Thyroid gland (tissue), 4 donors: Measurements from ENCODE around the gene C19orf81. TPM values are rescaled to one million over a fixed set of nuclear protein-coding genes. Genes with fewer than 3 reads are reported as not detected.
A peak's percentile ranks its signal among the peaks of the same experiment; 100 is the strongest.
"Not testable (repeated sequence)": the region's sequence is repeated elsewhere in the genome, so short reads cannot be mapped to it uniquely, and the experiment has no call there.

ENCODE experiments used
- DNase-seq, 2 donors: peaks; one replicate each; pipeline ENCODE4 v3.0.0-alpha.2; 2019
- H3K27ac ChIP-seq, 3 donors: fragments of 200-600 bp; sonication (generic); 1 replicate in 2 of 3; 2 replicates in 1 of 3; pipeline ENCODE4 v1.5.1; 2016 to 2019; ENCODE audit warnings: mild to moderate bottlenecking in 1 of 3, moderate library complexity in 1 of 3
- H3K27me3 ChIP-seq: fragments of 200-600 bp; sonication (generic); one replicate; pipeline ENCODE4 v1.5.1; 2019
- H3K36me3 ChIP-seq, 2 donors: fragments of 200-600 bp; sonication (generic); one replicate each; pipeline ENCODE4 v1.5.1; 2016 to 2019
- H3K4me1 ChIP-seq, 2 donors: fragments of 200-600 bp; sonication (generic); one replicate each; pipeline ENCODE4 v1.5.1; 2017 to 2019
- H3K4me3 ChIP-seq, 3 donors: fragments of 200-600 bp; sonication (generic); replicated peaks in 1 of 3; 1 replicate in 2 of 3; 2 replicates in 1 of 3; pipeline ENCODE4 v1.5.1; 2016; ENCODE audit warnings: mild to moderate bottlenecking in 1 of 3
- H3K9me3 ChIP-seq: fragments of 200-600 bp; sonication (generic); one replicate; pipeline ENCODE4 v1.5.1; 2017
- CTCF ChIP-seq, 6 experiments: fragments of 200-600 bp in 3 of 6; fragments of 450-650 bp in 3 of 6; sonication (generic) in 3 of 6; IDR thresholded peaks; one replicate each; pipeline ENCODE4 v1.5.1; 2016 to 2019; ENCODE audit warnings: antibody characterized with exemption in 6 of 6, mild to moderate bottlenecking in 2 of 6, inconsistent platforms in 1 of 6, moderate library complexity in 1 of 6
- POLR2A ChIP-seq, 2 donors: fragments of 450-650 bp; IDR thresholded peaks; one replicate each; pipeline ENCODE4 v1.6.1; 2017; ENCODE audit warnings: antibody characterized with exemption in 2 of 2, mild to moderate bottlenecking in 2 of 2, moderate library complexity in 1 of 2
- WGBS, 2 donors: methylation state at CpG; one replicate each; pipeline ENCODE4 v1.1.5; 2017; 5-methylcytosine and 5-hydroxymethylcytosine counted together
- intact Hi-C: fragments of 100-400 bp; cut with DNase I; formaldehyde crosslinking; loops from one replicate; pipeline ENCODE4 v1.15.1; 2023
- total RNA-seq, 4 donors: library from RNA; depleted of rRNA; stranded (reverse); fragments of >200 nt; gene quantifications; one replicate each; pipeline ENCODE4 v1.2.3, GENCODE V29; 2016

Gene C19orf81
- total RNA-seq, 4 donors from 2014 or later = 1.7 TPM; not detected in 3

GRCh38 chr19:50602935-50603334 lies 46.3 kb upstream of the C19orf81 start:
- no peaks in the 10 kb centered on the region for H3K36me3 ChIP-seq
- no peak for DNase-seq
- no peak overlapping the region for H3K4me3 ChIP-seq
- intact Hi-C loops = no loop called here
- no peaks in the 10 kb centered on the region for H3K9me3 ChIP-seq
- TF ChIP-seq CTCF (IDR thresholded peaks at IDR 0.05) (no peak), POLR2A (IDR thresholded peaks at IDR 0.05) (no peak)
- no peaks in the 10 kb centered on the region for H3K27me3 ChIP-seq
- no peak overlapping the region for H3K27ac ChIP-seq
- no peaks in the 10 kb centered on the region for H3K4me1 ChIP-seq
- 79% methylated on average over 4 of the region's 4 CpGs for WGBS, 2 donors

DNA sequence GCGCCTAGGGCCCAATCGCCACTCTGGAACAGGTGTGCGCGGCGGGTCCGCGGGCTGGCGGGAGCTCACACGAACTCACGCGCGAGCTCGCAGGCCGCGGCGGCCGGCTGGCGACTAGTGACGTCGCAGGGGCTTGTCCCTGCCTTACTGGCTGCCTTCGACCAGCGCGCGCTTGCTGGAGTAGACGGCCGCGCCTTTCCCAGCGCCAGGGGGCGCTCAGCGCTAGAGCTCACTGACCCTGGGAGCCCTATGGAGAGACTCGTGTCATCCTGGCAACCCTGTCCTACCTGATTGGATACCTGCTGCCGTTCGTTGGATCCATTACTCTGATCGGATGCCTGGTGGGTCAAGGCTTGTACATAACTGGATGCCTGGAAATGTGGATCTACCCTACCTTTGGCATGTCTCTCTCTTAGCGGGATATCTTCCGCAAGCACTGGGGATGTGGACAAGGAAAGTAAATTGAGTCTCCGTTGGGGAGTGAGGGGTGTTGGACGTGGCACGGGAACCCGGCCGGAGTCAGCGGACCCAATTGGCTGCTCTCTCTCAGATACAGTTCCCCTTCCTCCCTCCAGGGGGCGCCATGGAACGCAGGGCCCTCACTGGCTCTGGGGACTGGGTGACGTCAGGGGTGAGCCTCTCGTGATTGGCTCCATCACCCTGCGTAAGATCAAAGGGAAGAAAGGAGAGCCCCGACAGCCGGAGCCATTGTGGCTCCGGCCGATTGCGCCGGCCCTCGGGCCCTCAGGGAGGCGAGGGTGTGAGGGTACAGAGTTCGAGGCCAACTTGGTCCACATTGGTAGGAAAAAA lies 44.8 kb upstream of the C19orf81 start:
- H3K36me3 ChIP-seq, H3K9me3 ChIP-seq, H3K4me3 ChIP-seq, intact Hi-C loops, H3K27ac ChIP-seq, DNase-seq, H3K27me3 ChIP-seq, H3K4me1 ChIP-seq: not testable (repeated sequence)
- 37 to 72% methylated on average over 20 to 36 of the region's 56 CpGs for WGBS, 2 donors

DNA sequence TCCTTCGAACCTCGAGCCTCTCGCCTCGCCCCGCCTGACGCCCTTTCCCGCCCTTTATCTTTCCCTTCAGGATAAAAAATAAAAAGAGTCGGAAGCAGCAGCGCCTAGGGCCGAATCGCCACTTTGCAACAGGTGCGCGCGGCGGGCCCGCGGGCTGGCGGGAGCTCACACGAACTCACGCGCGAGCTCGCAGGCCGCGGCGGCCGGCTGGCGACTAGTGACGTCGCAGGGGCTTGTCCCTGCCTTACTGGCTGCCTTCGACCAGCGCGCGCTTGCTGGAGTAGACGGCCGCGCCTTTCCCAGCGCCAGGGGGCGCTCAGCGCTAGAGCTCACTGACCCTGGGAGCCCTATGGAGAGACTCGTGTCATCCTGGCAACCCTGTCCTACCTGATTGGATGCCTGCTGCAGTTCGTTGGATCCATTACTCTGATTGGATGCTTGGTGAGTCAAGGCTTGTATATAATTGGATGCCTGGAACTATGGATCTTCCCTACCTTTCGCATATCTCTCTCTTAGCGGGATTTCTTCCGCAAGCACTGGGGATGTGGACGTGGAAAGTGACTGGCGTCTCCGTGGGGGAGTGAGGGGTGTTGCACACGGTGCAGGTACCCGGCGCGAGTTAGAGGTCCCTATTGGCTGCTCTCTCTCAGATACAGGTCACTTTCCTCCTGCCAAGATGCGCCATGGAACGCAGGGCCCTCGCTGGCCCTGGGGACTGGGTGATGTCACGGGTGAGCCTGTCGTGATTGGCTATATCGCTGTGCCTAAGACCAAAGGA lies 43.0 kb upstream of the C19orf81 start:
- 54 to 72% methylated on average over 8 to 29 of the region's 58 CpGs for WGBS, 2 donors
- H3K27me3 ChIP-seq, intact Hi-C loops, H3K27ac ChIP-seq, H3K36me3 ChIP-seq, H3K4me3 ChIP-seq, H3K9me3 ChIP-seq, H3K4me1 ChIP-seq: not testable (repeated sequence)
- peak in 1 of 2 donors; percentile 7 for DNase-seq

GRCh38 chr19:50607388-50607787 lies 41.9 kb upstream of the C19orf81 start:
- intact Hi-C loops = no loop called here
- no peaks in the 10 kb centered on the region for H3K4me1 ChIP-seq
- H3K27ac ChIP-seq = no peak overlapping the region
- no peaks in the 10 kb centered on the region for H3K27me3 ChIP-seq
- TF ChIP-seq POLR2A (IDR thresholded peaks at IDR 0.05) = no peak
- no peak for TF ChIP-seq CTCF (IDR thresholded peaks at IDR 0.05)
- no peak overlapping the region for H3K4me3 ChIP-seq
- 63 to 67% methylated on average over 20 of the region's 20 CpGs for WGBS, 2 donors
- no peak for DNase-seq
- no peaks in the 10 kb centered on the region for H3K9me3 ChIP-seq
- no peaks in the 10 kb centered on the region for H3K36me3 ChIP-seq

GRCh38 chr19:50607874-50608785 lies 41.1 kb upstream of the C19orf81 start:
- peak; percentile 54 to 85 for DNase-seq
- Histone ChIP-seq H3K27ac (no peak overlapping the region), H3K4me1 (no peaks in the 10 kb centered on the region), H3K4me3 (no peak overlapping the region), H3K27me3 (no peaks in the 10 kb centered on the region), H3K36me3 (no peaks in the 10 kb centered on the region), H3K9me3 (no peaks in the 10 kb centered on the region)
- TF ChIP-seq POLR2A (IDR thresholded peaks at IDR 0.05) = no peak
- peak in 1 of 6 experiments; percentile 47 for TF ChIP-seq CTCF (IDR thresholded peaks at IDR 0.05)
- WGBS, 2 donors = 16 to 31% methylated on average over 32 to 56 of the region's 56 CpGs
- intact Hi-C loops = no loop called here

DNA sequence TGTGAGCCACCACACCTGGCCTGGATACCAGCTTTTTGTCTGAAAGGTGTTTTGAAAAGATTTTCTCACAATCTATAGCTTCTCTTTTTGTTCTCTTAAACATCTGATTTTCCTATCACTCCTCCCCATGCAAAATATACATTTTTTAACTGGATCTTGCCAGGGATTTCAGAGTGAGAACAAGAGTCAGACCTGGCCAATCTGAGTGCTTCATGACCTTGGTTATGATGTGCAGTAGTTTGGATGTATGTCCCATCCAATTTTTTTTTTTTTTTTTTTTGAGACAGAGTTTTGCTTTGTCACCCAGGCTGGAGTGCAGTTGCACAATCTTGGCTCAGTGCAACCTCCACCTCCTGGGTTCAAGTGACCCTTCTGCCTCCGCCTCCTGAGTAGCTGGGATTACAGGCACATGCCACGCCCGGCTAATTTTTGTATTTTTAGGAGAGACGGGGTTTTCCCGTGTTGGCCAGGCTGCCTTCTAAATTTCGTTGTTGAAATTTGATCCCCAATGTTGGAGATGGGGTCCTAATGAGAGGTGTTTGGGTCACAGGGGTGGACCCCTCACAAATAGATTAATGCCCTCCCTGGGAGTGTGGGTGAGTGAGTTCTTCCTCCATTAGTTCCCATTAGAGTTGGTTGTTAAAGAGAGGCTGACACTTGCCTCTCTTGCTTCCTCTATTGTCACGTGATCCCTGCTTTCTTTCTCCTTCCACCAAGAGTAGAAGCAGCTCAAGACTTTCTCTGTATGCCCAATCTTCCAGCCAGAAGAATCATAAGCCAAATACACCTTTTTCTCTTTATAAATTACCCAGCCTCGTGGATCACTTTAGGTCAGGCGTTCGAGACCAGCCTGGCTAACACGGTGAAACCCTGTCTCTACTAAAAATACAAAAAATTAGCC lies 36.5 kb upstream of the C19orf81 start:
- H3K9me3 ChIP-seq, H3K4me3 ChIP-seq, H3K4me1 ChIP-seq, H3K27me3 ChIP-seq, H3K36me3 ChIP-seq, H3K27ac ChIP-seq, intact Hi-C loops: not testable (repeated sequence)
- 47 to 87% methylated on average over 4 to 11 of the region's 11 CpGs for WGBS, 2 donors
- DNase-seq = peak; percentile 19 to 55

GRCh38 chr19:50618379-50618778 lies 30.9 kb upstream of the C19orf81 start:
- WGBS, 2 donors = 88 to 91% methylated on average over 4 of the region's 5 CpGs
- H3K27ac ChIP-seq, intact Hi-C loops: not testable (repeated sequence)

DNA sequence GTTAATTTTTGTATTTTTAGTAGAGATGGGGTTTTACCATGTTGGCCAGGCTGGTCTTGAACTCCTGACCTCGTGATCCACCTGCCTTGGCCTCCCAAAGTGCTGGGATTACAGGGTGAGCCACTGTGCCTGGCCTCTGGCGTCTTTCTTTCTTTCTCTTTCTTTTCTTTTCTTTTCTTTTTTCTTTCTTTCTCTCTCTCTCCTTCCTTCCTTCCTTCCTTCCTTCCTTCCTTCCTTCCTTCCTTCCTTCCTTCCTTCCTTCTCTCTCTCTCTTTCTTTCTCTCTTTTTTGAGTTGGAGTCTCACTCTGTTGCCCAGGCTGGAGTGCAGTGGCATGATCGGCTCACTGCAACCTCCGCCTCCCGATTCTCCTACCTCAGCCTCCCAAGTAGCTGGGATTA lies 30.1 kb upstream of the C19orf81 start:
- H3K4me1 ChIP-seq, intact Hi-C loops, H3K9me3 ChIP-seq, H3K36me3 ChIP-seq, H3K27ac ChIP-seq, DNase-seq, H3K27me3 ChIP-seq, H3K4me3 ChIP-seq: not testable (repeated sequence)
- WGBS, 2 donors = 83% methylated on average over 5 of the region's 5 CpGs

More at GRCh38 chr19:50618379-50618778, 30.9 kb upstream of the C19orf81 start:
- not testable (repeated sequence) for H3K4me3 ChIP-seq, H3K27me3 ChIP-seq, H3K4me1 ChIP-seq, DNase-seq, H3K9me3 ChIP-seq, H3K36me3 ChIP-seq
